ENCODE measurements around the gene ABCC5.

The ABCC5 gene

GRCh38 chr3:183980403-183980802 is 37.3 kb downstream of the ABCC5 start:
- Histone ChIP-seq H3K27me3 (ENCODE audit: control insufficient read depth in 1 of 2, insufficient read depth in 2 of 2, low read length in 2 of 2) (no peaks in the 10 kb centered on the region), H3K27ac (ENCODE audit: low read depth, low read length) (no peak overlapping the region), H3K9ac (ENCODE audit: low read depth in 1 of 2, low read length in 2 of 2) (no peak overlapping the region), H3K36me3 (ENCODE audit: control insufficient read depth in 1 of 2, insufficient read depth in 2 of 2, low read length in 2 of 2) (peaks cover 0 to 18% of the 10 kb centered on the region in 2 donors), H3K4me3 (ENCODE audit: low read depth in 1 of 2, low read length in 2 of 2) (no peak overlapping the region), H3K4me1 (ENCODE audit: control insufficient read depth in 1 of 2, insufficient read depth in 2 of 2, low read length in 2 of 2) (no peaks in the 10 kb centered on the region), H3K9me3 (ENCODE audit: control insufficient read depth in 1 of 2, low read length in 2 of 2) (no peaks in the 10 kb centered on the region)

- no peaks in the 10 kb centered on the region for H3K9me3 ChIP-seq (ENCODE audit: control insufficient read depth in 1 of 2, low read length in 2 of 2)
- H3K27me3 ChIP-seq (ENCODE audit: control insufficient read depth in 1 of 2, insufficient read depth in 2 of 2, low read length in 2 of 2): no peaks in the 10 kb centered on the region
- H3K4me1 ChIP-seq (ENCODE audit: control insufficient read depth in 1 of 2, insufficient read depth in 2 of 2, low read length in 2 of 2): no peaks in the 10 kb centered on the region
- no peak overlapping the region for H3K9ac ChIP-seq (ENCODE audit: low read depth in 1 of 2, low read length in 2 of 2)
- peaks cover 0 to 4% of the 10 kb centered on the region in 2 donors for H3K36me3 ChIP-seq (ENCODE audit: control insufficient read depth in 1 of 2, insufficient read depth in 2 of 2, low read length in 2 of 2)
- no peak overlapping the region for H3K4me3 ChIP-seq (ENCODE audit: low read depth in 1 of 2, low read length in 2 of 2)
- no peak overlapping the region for H3K27ac ChIP-seq (ENCODE audit: low read depth, low read length)
These were observed 41.6 kb downstream of the ABCC5 start for GRCh38 chr3:183975981-183976662.

- no peak overlapping the region for H3K27ac ChIP-seq (ENCODE audit: low read depth, low read length)
- H3K4me3 ChIP-seq (ENCODE audit: low read depth in 1 of 2, low read length in 2 of 2): no peak overlapping the region
- no peak overlapping the region for H3K9ac ChIP-seq (ENCODE audit: low read depth in 1 of 2, low read length in 2 of 2)
- no peaks in the 10 kb centered on the region for H3K4me1 ChIP-seq (ENCODE audit: control insufficient read depth in 1 of 2, insufficient read depth in 2 of 2, low read length in 2 of 2)
- no peaks in the 10 kb centered on the region for H3K9me3 ChIP-seq (ENCODE audit: control insufficient read depth in 1 of 2, low read length in 2 of 2)
- H3K36me3 ChIP-seq (ENCODE audit: control insufficient read depth in 1 of 2, insufficient read depth in 2 of 2, low read length in 2 of 2): peaks cover 8 to 24% of the 10 kb centered on the region in 2 donors
- no peaks in the 10 kb centered on the region for H3K27me3 ChIP-seq (ENCODE audit: control insufficient read depth in 1 of 2, insufficient read depth in 2 of 2, low read length in 2 of 2)
These were observed 48.9 kb downstream of the ABCC5 start for GRCh38 chr3:183968666-183969245.

- Histone ChIP-seq H3K9me3 (ENCODE audit: control insufficient read depth in 1 of 2, low read length in 2 of 2) (no peaks in the 10 kb centered on the region), H3K36me3 (ENCODE audit: control insufficient read depth in 1 of 2, insufficient read depth in 2 of 2, low read length in 2 of 2) (peaks cover 8 to 28% of the 10 kb centered on the region in 2 donors), H3K27me3 (ENCODE audit: control insufficient read depth in 1 of 2, insufficient read depth in 2 of 2, low read length in 2 of 2) (no peaks in the 10 kb centered on the region), H3K9ac (ENCODE audit: low read depth in 1 of 2, low read length in 2 of 2) (no peak overlapping the region), H3K4me3 (ENCODE audit: low read depth in 1 of 2, low read length in 2 of 2) (no peak overlapping the region), H3K27ac (ENCODE audit: low read depth, low read length) (no peak overlapping the region), H3K4me1 (ENCODE audit: control insufficient read depth in 1 of 2, insufficient read depth in 2 of 2, low read length in 2 of 2) (no peaks in the 10 kb centered on the region)
These were observed 50.0 kb downstream of the ABCC5 start for GRCh38 chr3:183967693-183968092.

GRCh38 chr3:183966361-183966791 is 51.3 kb downstream of the ABCC5 start:
- H3K27me3 ChIP-seq (ENCODE audit: control insufficient read depth in 1 of 2, insufficient read depth in 2 of 2, low read length in 2 of 2): no peaks in the 10 kb centered on the region
- H3K27ac ChIP-seq (ENCODE audit: low read depth, low read length): no peak overlapping the region
- H3K9me3 ChIP-seq (ENCODE audit: control insufficient read depth in 1 of 2, low read length in 2 of 2): no peaks in the 10 kb centered on the region
- no peaks in the 10 kb centered on the region for H3K4me1 ChIP-seq (ENCODE audit: control insufficient read depth in 1 of 2, insufficient read depth in 2 of 2, low read length in 2 of 2)
- H3K36me3 ChIP-seq (ENCODE audit: control insufficient read depth in 1 of 2, insufficient read depth in 2 of 2, low read length in 2 of 2): peaks cover 8 to 25% of the 10 kb centered on the region in 2 donors
- no peak overlapping the region for H3K9ac ChIP-seq (ENCODE audit: low read depth in 1 of 2, low read length in 2 of 2)
- no peak overlapping the region for H3K4me3 ChIP-seq (ENCODE audit: low read depth in 1 of 2, low read length in 2 of 2)

- peaks cover 0 to 13% of the 10 kb centered on the region in 2 donors for H3K4me1 ChIP-seq (ENCODE audit: control insufficient read depth in 1 of 2, insufficient read depth in 2 of 2, low read length in 2 of 2)
- peaks cover 8 to 32% of the 10 kb centered on the region in 2 donors for H3K36me3 ChIP-seq (ENCODE audit: control insufficient read depth in 1 of 2, insufficient read depth in 2 of 2, low read length in 2 of 2)
- no peak overlapping the region for H3K27ac ChIP-seq (ENCODE audit: low read depth, low read length)
- no peak overlapping the region for H3K4me3 ChIP-seq (ENCODE audit: low read depth in 1 of 2, low read length in 2 of 2)
- no peaks in the 10 kb centered on the region for H3K27me3 ChIP-seq (ENCODE audit: control insufficient read depth in 1 of 2, insufficient read depth in 2 of 2, low read length in 2 of 2)
- no peaks in the 10 kb centered on the region for H3K9me3 ChIP-seq (ENCODE audit: control insufficient read depth in 1 of 2, low read length in 2 of 2)
- H3K9ac ChIP-seq (ENCODE audit: low read depth in 1 of 2, low read length in 2 of 2): no peak overlapping the region
These were observed 54.9 kb downstream of the ABCC5 start for GRCh38 chr3:183962807-183963206.

- Histone ChIP-seq H3K9ac (ENCODE audit: low read depth in 1 of 2, low read length in 2 of 2) (no peak overlapping the region), H3K36me3 (ENCODE audit: control insufficient read depth in 1 of 2, insufficient read depth in 2 of 2, low read length in 2 of 2) (peaks cover 0 to 35% of the 10 kb centered on the region in 2 donors), H3K4me1 (ENCODE audit: control insufficient read depth in 1 of 2, insufficient read depth in 2 of 2, low read length in 2 of 2) (peaks cover 0 to 13% of the 10 kb centered on the region in 2 donors), H3K27me3 (ENCODE audit: control insufficient read depth in 1 of 2, insufficient read depth in 2 of 2, low read length in 2 of 2) (no peaks in the 10 kb centered on the region), H3K4me3 (ENCODE audit: low read depth in 1 of 2, low read length in 2 of 2) (no peak overlapping the region), H3K9me3 (ENCODE audit: control insufficient read depth in 1 of 2, low read length in 2 of 2) (no peaks in the 10 kb centered on the region), H3K27ac (ENCODE audit: low read depth, low read length) (no peak overlapping the region)
These were observed 58.5 kb downstream of the ABCC5 start for GRCh38 chr3:183959214-183959613.

GRCh38 chr3:183958775-183959174 is 58.9 kb downstream of the ABCC5 start:
- peaks cover 0 to 32% of the 10 kb centered on the region in 2 donors for H3K36me3 ChIP-seq (ENCODE audit: control insufficient read depth in 1 of 2, insufficient read depth in 2 of 2, low read length in 2 of 2)
- H3K27me3 ChIP-seq (ENCODE audit: control insufficient read depth in 1 of 2, insufficient read depth in 2 of 2, low read length in 2 of 2): no peaks in the 10 kb centered on the region
- no peaks in the 10 kb centered on the region for H3K9me3 ChIP-seq (ENCODE audit: control insufficient read depth in 1 of 2, low read length in 2 of 2)
- no peak overlapping the region for H3K4me3 ChIP-seq (ENCODE audit: low read depth in 1 of 2, low read length in 2 of 2)
- no peak overlapping the region for H3K9ac ChIP-seq (ENCODE audit: low read depth in 1 of 2, low read length in 2 of 2)
- H3K27ac ChIP-seq (ENCODE audit: low read depth, low read length): no peak overlapping the region
- peaks cover 0 to 13% of the 10 kb centered on the region in 2 donors for H3K4me1 ChIP-seq (ENCODE audit: control insufficient read depth in 1 of 2, insufficient read depth in 2 of 2, low read length in 2 of 2)

- Histone ChIP-seq H3K4me3 (ENCODE audit: low read depth in 1 of 2, low read length in 2 of 2) (no peak overlapping the region), H3K9ac (ENCODE audit: low read depth in 1 of 2, low read length in 2 of 2) (no peak overlapping the region), H3K9me3 (ENCODE audit: control insufficient read depth in 1 of 2, low read length in 2 of 2) (no peaks in the 10 kb centered on the region), H3K27me3 (ENCODE audit: control insufficient read depth in 1 of 2, insufficient read depth in 2 of 2, low read length in 2 of 2) (no peaks in the 10 kb centered on the region), H3K4me1 (ENCODE audit: control insufficient read depth in 1 of 2, insufficient read depth in 2 of 2, low read length in 2 of 2) (peaks cover 0 to 13% of the 10 kb centered on the region in 2 donors), H3K36me3 (ENCODE audit: control insufficient read depth in 1 of 2, insufficient read depth in 2 of 2, low read length in 2 of 2) (peaks cover 0 to 28% of the 10 kb centered on the region in 2 donors), H3K27ac (ENCODE audit: low read depth, low read length) (no peak overlapping the region)
These were observed 59.5 kb downstream of the ABCC5 start for GRCh38 chr3:183958226-183958625.

GRCh38 chr3:183954875-183955274 is 62.8 kb downstream of the ABCC5 start:
- Histone ChIP-seq H3K9me3 (ENCODE audit: control insufficient read depth in 1 of 2, low read length in 2 of 2) (no peaks in the 10 kb centered on the region), H3K4me1 (ENCODE audit: control insufficient read depth in 1 of 2, insufficient read depth in 2 of 2, low read length in 2 of 2) (peaks cover 0 to 13% of the 10 kb centered on the region in 2 donors), H3K4me3 (ENCODE audit: low read depth in 1 of 2, low read length in 2 of 2) (no peak overlapping the region), H3K27ac (ENCODE audit: low read depth, low read length) (no peak overlapping the region), H3K36me3 (ENCODE audit: control insufficient read depth in 1 of 2, insufficient read depth in 2 of 2, low read length in 2 of 2) (peaks cover 9 to 24% of the 10 kb centered on the region in 2 donors), H3K27me3 (ENCODE audit: control insufficient read depth in 1 of 2, insufficient read depth in 2 of 2, low read length in 2 of 2) (no peaks in the 10 kb centered on the region), H3K9ac (ENCODE audit: low read depth in 1 of 2, low read length in 2 of 2) (no peak overlapping the region)

Measured in duodenal mucosa (tissue), 2 donors.